Renal cortex interstitium (tissue), 15 donors: ENCODE results near the gene PPIP5K1. TPM values are rescaled to one million over a fixed set of nuclear protein-coding genes. Genes with fewer than 3 reads are reported as not detected.
"Not testable (repeated sequence)": the region's sequence is repeated elsewhere in the genome, so short reads cannot be mapped to it uniquely, and the experiment has no call there.

Source experiments
- DNase-seq, 11 donors: peaks; one replicate each; pipeline ENCODE4 v3.0.0-alpha.2; 2013; ENCODE audit warnings: low read depth in 9 of 11, low spot score in 4 of 11; ENCODE audit errors: extremely low read depth in 1 of 11
- long read RNA-seq, 16 experiments: transcript quantifications; one replicate each; lab custom pipeline, GENCODE V29; 2026
- polyA plus RNA-seq, 3 donors: library from polyadenylated mRNA; unstranded; fragments of 120-200 nt; gene quantifications; one replicate each; pipeline ENCODE4 v1.2.1, GENCODE V29; 2013; ENCODE audit not compliant: insufficient read length in 3 of 3

The PPIP5K1 gene
- polyA plus RNA-seq = 10 to 100 TPM; 21.8 to 29.1 (median 27.3) TPM
- long read RNA-seq, donor 1 = 0 reads
- long read RNA-seq, donor 2 = 0 reads
- long read RNA-seq, donor 3 = 0 reads
- long read RNA-seq, donor 4 = 0 reads
- long read RNA-seq, donor 5 = 0 reads
- long read RNA-seq, donor 6 = 0 reads
- long read RNA-seq, donor 7 = 0 reads
- long read RNA-seq, donor 8 = 0 reads
- long read RNA-seq, donor 9 = 0 reads
- long read RNA-seq, donor 10 = 0 reads
- long read RNA-seq, donor 11 = 0 reads
- long read RNA-seq, donor 12 = 0 reads
- long read RNA-seq, donor 13 = 0 reads
- long read RNA-seq, donor 14 = 0 reads
- long read RNA-seq, donor 15 = 0 reads
- long read RNA-seq, donor 16, full-length matches to known transcripts = 2 of 1,802 reads
- long read RNA-seq, donor 16, partial matches to known transcripts = 1,782 of 1,802 reads
- long read RNA-seq, donor 16, other reads (novel, unspliced or antisense) = 18 of 1,802 reads

DNA sequence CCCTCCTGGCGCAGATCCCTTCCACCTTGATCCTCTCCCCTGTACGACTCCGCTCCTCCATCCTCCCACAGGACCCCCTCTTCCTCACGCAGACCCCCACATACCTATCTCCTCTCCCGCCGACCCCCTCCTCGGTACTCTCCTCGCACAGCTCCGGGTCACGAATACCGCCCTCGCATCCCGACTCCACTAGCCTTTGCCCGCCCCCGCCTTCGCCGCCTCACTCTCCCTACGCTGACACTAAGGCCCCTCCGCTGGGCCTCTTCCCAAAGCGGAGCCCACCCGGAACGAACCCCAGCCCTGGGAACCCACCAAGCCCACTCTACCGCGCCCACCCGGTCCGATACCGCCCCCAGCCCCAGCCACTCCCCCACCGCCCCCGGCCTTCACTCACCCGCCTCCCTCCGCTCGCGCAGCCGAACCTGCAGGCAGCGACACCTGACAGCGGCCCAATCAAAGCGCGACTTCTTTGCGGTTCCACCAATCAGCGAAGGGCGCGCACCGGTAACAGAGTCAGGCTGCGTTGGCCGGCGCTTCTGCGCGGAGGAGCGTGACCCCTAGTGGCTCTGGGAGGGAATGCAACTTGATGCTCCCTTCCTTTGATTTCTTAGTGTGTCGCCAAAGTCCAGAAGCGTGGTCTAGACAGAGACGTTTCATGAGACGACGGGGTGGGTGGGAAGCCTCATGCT lies at the start of gene PPIP5K1:
PPIP5K1 (minus strand) TSS at position 431 of the 689 bp plus-strand sequence. CDS start 5,704 bp downstream, outside the sequence.
- not testable (repeated sequence) for DNase-seq

DNA sequence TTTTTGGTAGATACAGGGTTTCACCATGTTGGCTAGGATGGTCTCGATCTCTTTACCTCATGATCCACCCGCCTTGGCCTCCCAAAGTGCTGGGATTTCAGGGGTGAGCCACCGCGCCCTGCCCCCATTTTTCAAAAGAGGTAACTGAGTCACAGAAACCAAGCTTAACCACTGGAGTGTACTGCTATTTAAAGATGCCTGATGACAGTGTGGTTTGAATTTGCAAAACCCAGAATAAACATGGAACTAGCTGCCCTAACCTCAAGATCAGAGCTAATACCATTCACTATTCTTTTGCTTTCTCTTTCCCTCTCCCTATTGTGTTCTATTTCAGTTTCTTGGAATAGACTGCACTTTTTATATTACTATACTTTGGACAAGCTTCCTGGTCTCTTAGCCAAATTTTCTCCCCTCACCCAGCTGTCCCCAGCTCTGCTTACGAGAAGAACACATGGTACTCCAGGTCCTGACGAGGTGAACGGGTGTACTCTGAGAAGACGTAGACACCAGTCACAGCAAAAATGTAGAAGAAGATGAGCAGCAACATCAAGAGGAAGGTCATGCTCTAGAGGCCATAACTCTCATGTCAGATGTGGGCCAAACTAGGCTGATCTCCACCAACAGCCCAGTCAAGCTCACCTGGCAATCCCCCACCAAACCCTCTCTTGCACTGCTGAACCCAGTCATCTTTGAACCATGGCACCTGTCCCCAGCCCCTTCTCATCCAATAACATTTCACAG lies 48.6 kb upstream of the PPIP5K1 start:
- not testable (repeated sequence) for DNase-seq

DNA sequence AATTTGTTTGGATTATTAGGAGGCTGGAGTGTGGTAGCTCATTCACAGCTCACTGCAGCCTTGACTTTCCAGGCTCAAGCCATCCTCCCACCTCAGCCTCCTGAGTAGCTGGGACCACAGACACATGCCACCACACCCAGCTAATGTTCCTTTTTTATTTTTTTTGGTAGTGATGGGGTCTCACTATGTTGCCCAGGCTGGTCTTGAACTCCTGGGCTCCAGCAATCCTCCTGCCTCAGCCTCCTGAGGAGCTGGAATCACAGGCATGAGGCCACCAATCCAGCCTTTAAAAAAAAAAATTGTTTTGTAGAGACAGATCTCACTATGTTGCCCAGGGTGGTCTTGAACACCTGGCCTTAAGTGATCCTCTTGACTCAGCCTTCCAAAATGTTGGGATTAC lies 36.9 kb upstream of the PPIP5K1 start:
- DNase-seq = not testable (repeated sequence)

DNA sequence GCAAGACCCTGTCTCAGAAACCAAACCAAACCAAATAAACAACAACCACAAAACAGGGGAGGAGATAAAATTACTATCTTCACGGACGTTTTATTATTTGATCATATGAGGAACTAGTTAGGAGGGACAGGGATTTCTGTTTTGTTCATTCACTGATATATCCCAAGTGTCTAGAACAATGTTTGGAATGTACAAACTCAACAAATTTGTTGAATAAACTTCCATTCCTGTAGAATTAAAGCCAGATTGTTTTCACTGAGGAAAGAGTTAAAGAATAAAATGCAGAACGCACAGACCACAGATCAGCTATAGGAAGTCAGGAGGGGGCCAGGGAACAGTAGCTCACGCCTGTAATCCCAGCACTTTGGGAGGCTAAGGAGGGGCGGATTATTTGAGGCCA lies 35.1 kb upstream of the PPIP5K1 start:
- no peak for DNase-seq

DNA sequence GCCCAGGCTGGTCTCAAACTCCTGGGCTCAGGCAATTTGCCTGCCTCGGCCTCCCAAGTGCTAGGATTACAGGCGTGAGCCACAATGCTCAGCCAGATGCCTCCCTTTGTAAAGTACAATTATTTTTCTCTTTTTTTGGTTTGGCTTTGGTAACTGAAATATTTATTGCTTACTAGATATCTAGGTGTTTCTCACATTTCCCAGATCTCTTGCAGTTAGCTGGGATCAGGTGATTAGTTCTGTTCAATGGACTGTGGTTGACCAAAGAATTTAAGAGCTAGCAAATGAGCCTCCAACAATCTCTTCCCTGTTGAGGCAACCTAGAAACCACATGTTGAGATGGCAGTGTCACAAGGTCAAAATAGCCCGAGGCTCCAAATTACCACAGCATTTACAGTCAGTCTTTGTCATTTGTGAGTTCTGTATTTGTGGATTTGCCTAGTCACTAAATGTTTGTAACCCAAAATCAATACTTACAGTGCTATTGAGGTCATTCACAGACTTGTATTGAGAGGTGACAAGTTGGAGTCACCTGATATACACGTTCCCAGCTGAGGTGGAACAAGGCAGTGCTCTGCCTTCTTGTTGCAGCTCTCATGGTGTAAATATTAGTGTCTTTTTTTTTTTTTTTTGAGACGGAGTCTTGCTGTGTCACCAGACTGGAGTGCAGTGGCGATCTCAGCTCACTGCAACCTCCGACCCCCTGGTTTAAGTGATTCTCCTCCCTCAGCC lies 32.2 kb upstream of the PPIP5K1 start:
- DNase-seq = not testable (repeated sequence)

DNA sequence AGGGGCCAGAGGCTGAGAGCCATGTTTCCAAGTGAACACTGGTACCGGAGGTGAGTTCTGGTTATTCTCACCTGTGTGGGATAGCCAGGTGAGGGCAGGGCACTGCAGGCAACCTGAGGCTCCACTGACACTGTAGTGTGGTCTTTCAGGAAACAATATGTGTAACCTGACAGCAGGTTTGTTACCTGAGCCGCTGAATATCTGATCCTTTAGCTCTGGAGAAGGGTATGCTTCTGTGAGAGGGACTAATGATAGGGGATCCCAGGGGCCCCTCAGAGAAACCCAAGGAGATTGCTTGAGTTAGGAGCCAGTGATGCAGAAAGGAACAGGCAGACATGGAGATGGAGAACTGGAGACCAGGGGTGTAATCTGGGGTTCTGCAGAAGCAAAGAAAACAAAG lies 28.7 kb upstream of the PPIP5K1 start, which contains the start of gene STRC:
STRC (minus strand) TSS at position 101 of the 400 bp plus-strand sequence; CDS start at position 23, 78 bp downstream.
- DNase-seq = not testable (repeated sequence)

DNA sequence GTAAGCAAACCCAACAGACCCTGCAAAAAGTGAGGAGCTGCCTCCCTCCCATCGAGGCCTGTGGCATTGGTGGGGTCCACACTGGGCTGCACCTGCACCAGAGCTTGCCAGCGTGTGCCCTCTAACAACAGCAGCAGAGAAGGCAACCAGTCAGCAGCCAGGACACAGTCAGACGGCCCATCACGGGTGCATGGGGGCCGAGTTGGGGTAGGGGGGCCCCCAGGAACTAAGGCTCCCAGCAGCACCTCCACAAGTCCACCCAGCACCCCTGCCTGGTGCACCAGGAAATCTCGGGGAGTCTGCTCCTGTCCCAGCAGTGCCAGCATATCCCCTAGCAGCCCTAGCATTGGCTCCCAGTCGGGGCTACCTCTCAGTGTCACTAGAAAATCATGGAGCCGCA lies 27.7 kb upstream of the PPIP5K1 start:
- DNase-seq = not testable (repeated sequence)

DNA sequence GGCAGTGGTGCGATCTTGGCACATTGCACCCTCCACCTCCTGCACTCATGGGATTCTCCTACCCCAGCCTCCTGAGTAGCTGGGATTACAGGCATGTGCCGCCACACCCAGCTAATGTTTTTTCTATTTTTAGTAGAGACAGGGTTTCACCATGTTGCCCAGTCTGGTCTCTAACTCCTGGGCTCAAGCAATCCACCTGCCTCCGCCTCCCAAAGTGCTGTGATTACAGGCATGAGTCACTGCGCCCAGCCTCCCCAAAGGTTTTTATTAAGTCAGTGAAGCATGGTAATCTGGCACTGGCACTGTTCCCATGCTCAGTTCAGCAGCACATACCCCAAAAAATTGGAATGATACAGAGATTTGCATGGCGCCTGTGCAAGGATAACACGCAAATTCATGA lies 12.2 kb upstream of the PPIP5K1 start:
- DNase-seq = not testable (repeated sequence)

DNA sequence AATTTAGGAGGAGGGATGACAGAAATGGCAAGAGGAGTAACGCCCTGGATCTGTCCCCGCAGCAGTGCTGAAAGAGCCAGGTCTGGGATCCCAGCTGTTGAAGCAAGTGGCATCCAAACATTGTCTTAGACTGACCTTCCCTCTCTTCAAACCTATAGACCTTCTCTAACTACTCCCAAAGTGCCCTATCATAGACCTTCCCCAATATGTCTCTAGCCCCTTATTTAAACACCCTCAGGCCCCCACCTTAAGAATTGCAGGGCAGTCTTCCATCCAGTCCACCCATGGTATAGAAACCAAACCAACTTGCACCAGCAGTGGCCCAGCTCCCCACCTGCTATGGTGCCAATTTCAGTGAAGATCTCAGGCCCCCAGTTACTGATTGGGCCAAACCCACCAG lies 10.2 kb upstream of the PPIP5K1 start:
- not testable (repeated sequence) for DNase-seq

DNA sequence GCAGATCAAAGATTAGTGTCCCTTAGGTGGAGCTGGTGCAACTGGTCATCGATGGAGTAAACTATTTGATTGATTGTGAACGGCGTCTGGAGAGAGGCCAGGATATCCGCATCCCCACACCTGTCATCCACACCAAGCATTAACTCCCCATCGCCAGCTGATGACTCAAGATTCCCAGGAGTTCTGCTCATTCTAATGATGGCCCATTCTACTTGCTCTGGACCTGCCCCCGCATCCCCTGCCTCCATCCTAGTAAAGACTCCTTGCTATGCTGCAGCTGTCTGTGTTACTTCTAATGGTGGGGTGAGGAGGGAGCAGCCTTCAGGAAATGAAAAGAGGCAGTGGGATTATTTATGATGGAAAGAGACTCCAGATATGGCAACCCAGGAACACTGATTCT lies 9.1 kb upstream of the PPIP5K1 start:
- DNase-seq = not testable (repeated sequence)

DNA sequence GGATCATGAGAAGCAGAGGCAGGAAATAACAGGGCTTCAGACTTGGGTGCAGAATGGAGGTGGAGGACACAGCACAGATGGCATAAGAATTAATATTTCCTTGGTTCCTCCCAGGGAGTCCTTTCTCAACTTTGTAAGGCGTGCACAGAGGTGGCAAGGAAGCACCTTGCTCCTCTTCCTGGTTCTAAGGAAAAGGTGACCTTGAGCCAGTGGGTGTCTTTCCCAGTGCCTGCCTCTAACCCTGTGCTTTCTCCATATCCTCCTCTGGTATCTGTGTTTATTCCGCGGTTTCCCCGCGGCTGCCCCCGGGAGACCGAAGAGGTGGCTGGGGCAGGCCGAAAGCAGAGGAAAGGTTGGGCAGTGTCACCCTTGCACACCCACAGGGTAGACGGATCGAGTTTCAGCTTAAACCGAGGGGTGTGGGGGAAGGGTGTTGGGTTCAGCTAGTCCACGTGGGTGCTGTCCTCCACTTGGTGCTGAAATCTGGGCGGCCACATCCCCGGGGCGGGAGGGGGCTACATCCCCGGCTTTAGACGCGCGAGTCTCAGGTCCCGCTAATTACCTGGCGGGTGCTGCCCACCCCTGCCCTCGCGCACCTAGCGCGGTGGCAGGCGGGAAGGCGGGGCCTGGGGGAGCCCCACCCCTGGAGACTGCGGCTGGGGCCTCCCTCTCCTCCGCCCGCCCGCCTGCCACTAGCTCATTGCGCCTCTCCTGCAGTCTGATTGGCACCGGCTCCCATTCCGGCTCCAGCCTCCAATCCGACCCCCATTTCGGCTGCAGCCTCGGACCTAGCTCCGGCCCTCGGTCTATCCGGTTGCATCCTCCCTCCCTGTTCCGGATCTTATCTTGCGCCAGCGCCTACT lies 3.6 kb upstream of the PPIP5K1 start, which contains the start of gene CKMT1B:
CKMT1B (plus strand) TSS at position 700 of the 863 bp plus-strand sequence. CDS start 192 bp downstream, outside the sequence.
- not testable (repeated sequence) for DNase-seq

DNA sequence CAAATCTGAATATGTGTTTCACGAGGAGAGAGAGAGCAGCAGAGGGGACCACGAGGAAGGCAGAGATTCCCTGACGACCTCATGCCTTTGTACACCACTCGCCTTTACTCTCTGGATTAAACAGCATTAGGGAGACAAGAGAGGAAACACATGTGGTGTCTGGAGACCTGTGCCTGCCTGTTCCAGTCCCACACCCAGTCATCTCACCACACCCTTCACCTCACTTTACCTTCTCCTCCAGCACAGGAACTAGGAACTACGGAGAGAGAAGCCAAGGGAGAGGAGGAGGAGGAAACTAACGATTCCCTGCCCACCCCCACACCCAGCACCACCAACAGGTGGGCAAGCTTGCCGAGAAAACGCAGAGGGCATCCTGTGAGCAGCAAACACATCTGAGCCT lies 2.8 kb upstream of the PPIP5K1 start:
- DNase-seq = not testable (repeated sequence)

DNA sequence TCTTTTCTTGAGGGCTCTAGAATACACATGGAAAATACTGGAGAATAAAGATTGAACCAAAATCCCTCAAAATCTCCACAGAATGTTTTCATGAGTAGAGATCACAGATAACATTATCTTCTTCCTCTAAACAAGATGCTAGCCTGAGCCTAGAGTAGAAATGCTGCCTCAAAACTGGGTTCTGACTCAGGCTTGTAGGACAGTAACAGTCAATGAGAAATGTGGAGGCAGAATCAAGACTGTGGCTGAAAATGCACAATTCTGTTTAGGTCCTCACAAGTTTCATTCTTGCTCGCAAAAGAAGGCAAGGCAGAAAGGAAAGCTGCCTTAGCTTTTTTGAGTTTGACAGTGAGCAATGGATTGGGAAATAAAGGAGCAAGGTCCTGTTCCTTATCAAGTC lies 15.4 kb downstream of the PPIP5K1 start:
- not testable (repeated sequence) for DNase-seq

DNA sequence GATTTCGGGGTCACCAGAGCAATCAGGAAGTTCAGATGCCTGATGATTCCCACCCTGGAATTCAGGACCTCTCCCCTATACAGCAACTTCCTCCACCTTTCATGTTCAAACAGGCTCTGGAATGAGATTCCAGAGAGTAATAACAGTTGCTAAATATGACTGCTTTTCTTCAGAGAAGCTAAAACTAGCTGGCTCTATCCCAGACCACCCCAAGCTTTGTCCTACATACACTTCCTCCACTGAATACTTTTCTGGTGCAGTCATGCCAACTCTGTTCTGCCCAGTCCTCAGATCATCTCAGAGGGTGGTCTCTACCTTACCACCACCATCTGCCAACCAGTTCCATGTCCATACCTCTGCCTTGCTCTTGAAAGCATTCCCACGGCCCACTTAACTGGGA lies 23.4 kb downstream of the PPIP5K1 start:
- not testable (repeated sequence) for DNase-seq

DNA sequence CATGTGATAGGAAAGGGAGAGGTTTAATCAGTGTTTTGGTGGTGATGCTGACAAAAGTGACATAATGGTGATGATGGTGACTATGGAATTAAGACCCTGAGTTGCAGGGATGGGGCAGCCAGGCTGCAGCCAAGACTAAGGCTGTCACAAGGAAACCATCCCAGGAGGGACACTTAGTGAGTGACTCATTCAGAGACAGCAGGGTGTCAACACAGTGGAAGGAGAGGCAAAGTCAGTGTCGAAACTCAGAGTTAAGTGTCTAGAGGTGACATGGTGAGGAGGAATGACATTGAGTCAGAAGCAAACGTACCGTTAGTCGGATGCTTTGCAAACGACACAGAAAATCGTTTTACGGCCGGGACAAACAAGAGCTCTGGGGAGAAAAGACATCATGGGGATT lies 26.2 kb downstream of the PPIP5K1 start:
- not testable (repeated sequence) for DNase-seq

DNA sequence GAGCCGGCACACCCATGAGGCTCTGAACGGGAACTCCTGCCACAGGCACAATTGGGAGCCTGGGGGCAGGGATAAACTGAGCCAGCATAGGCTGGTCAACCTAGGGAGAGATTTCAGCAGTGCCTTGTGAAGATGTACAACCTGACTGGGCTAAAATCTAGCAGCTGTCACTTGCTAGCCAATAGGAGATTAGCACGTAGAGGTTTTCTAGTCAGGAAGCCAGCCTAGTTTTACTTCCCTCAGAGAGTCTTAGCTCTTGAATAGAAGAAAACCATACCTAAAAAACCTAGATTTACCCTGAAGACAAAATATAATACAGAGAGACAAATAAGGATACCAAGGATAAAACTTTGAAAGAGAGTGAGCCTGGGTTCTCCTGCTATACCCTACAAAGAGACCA lies 27.3 kb downstream of the PPIP5K1 start:
- not testable (repeated sequence) for DNase-seq

DNA sequence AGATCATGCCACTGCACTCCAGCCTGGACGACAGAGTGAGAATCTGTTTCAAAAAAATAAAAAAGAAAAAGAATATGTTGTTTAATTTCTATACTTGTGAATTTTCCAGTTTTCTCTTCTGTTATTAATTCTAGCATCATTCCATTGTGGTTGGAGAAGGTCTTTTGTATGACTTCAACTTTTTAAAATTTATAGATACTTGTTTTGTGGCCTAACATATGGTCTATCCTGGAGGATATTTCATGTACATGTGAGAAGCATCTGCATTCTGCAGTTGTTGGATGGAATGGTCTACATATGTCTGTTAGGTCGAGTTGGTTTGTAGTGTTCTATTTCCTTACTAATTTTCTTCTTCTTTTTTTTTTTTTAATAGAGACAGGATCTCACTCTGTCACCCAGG lies 37.0 kb downstream of the PPIP5K1 start:
- no peak for DNase-seq

DNA sequence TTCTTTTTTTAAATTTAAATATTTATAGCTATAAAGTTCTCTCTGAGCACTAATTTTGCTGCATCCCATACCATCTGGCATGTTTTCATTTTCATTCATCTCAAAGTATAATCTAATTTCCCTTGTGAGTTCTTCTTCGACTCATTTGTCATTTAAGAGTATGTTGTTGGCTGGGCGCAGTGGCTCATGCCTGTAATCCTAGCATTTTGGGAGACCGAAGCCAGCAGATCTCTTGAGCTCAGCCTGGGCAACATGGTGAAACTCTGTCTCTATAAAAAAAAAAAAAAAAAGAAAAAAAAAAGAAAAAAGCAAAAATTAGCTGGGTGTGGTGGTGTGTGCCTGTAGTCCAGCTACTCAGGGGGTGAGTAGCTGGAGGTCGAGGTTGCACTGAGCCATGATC lies 37.8 kb downstream of the PPIP5K1 start:
- DNase-seq = no peak
